Embryonic facial prominence (tissue), 1 donor: ENCODE data around the gene HTR7.

Experiments used
- DNase-seq: peaks from one replicate; pipeline ENCODE4 v3.0.0-alpha.2; 2016; ENCODE audit errors: extremely low spot score

The HTR7 gene

DNA sequence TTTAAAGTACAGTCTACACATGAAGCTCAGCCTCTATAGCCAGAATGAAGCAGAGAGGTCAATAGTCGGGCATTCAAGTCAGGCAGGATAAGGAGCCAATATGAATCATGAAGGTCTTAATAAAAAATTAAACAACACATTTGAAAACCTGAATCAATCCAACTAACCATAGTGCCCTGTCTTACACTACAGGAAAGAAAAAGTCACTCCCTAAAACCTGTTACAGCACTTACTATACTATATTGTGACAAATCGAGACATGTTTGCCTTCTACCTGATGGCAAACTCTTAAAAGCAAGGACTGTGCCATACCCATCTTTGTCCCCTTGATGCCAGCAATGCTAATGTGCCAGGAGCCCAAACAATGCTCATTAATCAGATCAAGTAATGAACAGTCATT is 117.6 kb downstream of the HTR7 start:
- DNase-seq, result no peak

DNA sequence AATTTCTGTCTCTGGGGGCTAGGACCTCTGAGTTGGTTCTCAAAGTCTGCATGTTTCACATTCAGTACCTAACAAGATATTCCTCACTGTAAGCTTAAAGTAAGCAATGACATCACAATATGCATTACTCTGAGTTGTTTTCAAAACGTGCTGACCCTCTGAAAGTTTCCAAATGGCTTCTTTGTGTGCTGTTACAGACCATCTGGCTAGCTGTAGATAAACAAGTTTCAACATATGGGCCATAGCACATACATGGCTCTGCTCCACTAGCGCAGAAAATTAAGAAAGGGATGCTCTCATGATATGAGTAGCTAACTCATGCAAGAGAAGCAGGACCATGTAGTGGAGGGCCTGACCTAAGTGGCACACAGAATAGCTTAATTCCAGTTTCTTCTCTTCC is 119.0 kb downstream of the HTR7 start:
- no peak for DNase-seq

DNA sequence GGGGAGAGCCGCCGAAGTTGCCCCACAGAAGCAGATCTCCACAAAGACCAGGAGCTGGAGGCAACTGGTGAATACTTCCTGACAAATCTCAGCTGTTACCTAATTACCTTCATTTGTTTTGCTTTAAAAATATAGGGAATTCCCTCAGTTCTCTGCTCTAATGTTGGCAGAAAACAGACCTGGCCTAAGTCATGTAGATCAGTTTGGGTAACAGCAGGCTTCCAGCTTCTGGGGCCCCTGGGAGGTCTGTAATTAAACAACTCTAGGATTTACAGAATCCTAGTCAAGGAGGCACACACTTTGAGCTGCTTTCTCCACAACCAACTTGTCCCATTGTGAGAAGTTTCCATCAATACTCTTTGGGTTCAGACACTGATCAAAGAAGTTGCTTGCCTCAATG is 123.4 kb downstream of the HTR7 start:
- DNase-seq, result no peak

DNA sequence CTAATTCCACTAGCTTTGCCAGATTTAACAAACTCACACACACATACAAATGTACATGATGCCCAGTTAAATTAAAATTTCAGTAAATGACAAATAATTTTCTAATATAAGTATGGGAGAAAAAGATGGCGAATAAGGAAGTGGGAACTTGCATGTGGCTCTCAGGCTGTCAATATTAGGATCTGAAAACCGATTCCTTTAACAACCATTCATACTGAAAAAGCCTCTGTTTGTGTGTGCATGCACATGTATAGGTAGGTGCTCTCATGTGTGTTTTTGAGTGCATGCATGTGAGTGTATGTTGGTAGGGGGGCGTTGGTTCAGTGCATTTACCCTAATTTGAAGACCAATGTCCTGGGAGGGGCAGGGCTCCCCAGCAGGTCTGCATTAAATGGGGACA is 125.3 kb downstream of the HTR7 start:
- no peak for DNase-seq

DNA sequence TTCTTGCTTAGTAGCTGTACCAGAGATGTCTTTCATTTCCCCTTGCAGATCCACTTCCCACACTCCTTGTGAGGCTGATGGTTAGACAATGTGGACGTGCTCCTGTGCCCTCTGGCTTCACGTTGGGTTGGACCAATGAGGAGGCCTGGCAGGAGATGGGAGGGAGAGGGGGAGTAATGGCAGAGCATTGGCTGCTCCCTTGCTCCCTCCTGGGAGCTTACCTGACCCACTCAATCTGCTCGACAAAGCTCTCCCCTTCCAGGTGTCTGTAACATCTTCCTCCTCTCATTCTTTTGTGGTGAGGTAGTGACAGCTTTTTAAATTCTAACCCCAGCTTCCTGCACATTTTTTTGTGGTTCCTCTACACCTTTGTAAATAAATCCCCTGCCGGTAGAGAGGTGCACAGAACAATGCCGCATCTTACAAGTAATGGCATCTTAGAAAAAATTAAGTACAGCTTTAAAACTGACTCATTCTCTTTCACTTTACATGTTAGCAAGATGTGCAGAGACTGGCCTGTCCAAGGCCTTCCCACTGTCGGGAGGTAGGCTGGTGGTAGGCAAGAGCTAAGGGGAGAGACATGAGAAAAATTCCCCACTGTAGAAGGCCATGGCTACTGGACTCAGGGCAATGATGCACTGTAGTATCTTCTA is 134.3 kb downstream of the HTR7 start:
- DNase-seq, result no peak

DNA sequence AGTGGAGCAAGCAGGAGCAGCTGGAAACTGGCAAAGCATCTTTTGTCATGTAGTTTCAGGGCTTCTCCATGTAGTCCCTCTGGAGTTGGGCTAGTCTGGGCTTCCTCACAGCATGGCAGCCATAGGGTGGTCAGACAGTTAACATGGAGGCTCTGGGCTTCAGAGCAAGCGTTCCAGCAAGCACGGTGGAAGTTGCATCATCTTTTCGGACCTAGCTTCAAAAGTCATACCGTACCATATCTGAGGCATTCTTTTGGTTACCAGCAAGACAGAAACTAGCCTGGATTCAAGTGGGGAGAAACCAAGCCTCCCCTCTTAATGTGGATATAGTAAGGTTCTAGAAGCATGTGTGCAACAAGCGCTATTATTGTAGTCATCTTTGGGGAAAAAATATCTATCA is 135.0 kb downstream of the HTR7 start:
- DNase-seq, result no peak

DNA sequence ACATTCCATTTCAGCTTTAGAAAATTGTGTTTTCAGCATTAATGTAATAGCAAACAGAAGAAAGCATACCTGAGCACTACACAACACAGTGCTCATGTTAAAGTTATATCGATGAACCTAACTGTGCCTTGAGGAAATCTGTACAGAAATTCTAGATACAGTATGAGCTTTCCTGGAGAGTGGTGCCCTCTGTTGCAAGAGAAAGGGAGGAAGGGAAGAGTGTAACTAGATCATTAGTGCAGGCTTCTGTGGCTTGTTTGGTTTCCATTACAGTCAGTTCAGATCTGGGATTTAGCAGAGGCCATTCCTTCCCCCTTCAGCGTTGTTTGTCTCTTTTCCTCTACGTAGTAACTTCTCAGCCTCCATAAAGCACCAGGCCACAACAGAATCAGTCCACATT is 139.7 kb downstream of the HTR7 start:
- DNase-seq, result no peak

DNA sequence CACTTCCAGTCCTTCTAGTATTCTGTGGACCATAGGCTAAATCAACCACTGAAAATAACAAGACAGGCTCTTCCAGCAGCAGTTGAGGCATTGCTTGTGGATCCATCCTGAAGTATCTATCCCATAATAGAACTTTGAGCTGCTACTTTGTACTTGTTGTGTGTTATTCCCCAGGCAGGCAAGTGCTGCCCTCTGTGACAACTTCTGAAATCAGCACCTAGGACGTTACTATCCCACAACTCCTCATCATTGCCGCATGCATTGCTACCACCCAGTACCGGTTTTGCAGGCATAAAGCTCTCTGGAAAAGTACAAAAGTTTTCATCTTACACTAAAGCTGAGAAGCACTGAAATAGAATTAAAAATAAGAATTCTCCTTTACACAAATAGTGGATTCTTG is 145.3 kb downstream of the HTR7 start:
- DNase-seq, result no peak

DNA sequence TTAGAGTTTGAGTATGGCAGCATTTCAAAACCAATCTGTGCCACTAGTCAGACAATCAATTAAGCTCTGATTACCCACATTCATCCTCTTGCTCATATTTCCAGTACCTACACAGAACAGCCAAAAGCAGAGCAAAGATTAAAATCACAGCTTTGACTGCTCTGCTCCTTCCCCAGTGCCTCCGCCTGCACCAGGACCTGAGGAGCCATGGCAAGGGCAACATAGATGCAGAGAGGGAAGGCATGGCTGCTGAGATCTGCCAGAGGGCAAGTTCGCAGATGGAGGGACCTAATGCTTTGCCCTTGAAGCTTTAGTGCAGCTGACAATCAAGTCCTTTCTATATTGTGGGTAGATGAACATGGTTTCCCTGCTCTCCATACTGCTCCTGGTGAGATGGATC is 148.1 kb downstream of the HTR7 start:
- no peak for DNase-seq

DNA sequence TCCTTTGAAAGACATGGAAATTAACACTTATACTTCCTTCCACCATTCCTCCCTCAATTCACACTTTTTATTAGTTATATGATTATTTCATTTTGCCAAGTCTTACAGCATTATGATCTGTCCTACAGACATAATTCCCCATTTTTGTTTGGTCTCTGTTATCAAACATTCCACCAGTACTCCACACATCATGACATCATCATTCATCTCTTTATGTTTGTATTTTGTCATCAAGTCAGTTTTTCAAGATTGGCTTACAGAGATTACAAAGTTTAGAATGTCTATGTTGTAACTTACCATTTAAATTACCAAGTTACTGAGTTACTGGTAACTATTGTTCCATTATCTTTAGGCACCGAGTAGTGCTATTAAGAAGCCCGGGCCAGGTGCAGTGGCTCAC is 150.2 kb downstream of the HTR7 start:
- DNase-seq, result no peak

DNA sequence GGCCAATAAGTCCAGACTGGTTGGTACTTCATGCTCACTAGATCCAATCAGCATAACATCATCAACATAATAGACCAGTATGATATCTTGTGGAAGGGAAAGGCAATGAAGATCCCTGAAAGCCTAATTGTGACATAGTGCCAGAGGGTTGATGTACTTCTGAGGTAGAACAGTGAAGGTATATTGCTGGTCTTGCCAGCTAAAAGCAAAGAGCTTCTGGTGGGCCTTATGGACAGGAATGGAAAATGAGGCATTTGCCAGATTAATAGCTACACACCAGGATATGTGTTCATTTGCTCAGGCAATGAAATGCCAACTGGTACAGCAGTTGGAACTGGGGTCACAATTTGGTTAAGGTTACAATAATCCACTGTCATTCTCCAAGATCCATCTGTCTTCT is 156.4 kb downstream of the HTR7 start:
- no peak for DNase-seq

DNA sequence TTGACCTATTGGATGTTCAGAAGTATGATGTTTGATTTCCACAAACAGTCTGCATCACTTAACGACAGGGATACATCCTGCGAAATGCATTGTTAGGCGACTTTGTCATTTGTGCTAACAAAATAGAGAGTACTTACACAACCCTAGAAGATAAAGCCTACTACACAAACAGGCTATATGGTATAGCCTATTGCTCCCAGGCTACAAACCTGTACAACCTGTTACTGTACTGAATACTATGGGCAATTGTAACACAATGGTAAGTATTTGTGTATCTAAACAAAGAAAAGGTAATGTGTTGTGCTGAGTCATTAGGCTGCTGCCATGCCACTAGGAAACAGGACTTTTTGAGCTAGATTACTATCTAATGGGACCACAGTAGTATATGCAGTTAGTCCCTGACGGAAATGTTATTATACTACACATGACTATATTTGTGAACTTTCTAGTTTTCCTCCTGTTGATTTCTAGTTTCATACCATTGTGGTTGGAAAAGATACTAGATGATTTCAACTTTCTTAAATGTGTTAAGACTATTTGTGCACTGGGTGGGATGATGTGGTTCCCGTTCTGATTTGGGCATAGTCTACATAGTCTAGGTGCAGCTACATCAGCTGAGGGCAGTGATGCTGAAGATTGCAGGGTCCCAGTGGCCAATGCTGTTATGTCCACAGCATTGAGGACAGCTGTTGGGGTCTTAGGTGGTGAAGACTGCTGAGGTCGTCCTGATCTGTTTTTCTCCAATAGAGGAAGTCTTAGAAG is 161.7 kb downstream of the HTR7 start:
- no peak for DNase-seq
